GM11168 (cell line): ENCODE data around the gene ENTREP3.
"Not testable (repeated sequence)": the region's sequence is repeated elsewhere in the genome, so short reads cannot be mapped to it uniquely, and the experiment has no call there.

ENCODE experiments used
- in situ Hi-C: fragments of 300-500 bp; cut with MboI; formaldehyde crosslinking; loops from one replicate; pipeline ENCODE4 v1.12.0; 2022; ENCODE audit warnings: low sequenced_read_pairs; ENCODE audit not compliant: unreplicated experiment

ENTREP3 gene

GRCh38 chr1:155255243-155256007 is at the start of gene ENTREP3:
Gene ENTREP3, minus strand, starts transcription at chr1:155255483. Its CDS starts 606 bp downstream, at chr1:155254877.
- in situ Hi-C loops = no loop called here

- in situ Hi-C loops = no loop called here
These were observed 49.3 kb upstream of the ENTREP3 start for GRCh38 chr1:155304558-155305063.

- in situ Hi-C loops = no loop called here
These were observed 46.1 kb upstream of the ENTREP3 start, which contains the start of gene PKLR for GRCh38 chr1:155301342-155301841. Gene PKLR, minus strand, starts transcription at chr1:155301438. Its CDS starts 43 bp downstream, at chr1:155301395.

- in situ Hi-C loops = no loop called here
These were observed 45.5 kb upstream of the ENTREP3 start for GRCh38 chr1:155300553-155301329.

GRCh38 chr1:155300024-155300423 is 44.7 kb upstream of the ENTREP3 start:
- in situ Hi-C loops = no loop called here

- in situ Hi-C loops = no loop called here
These were observed 42.1 kb upstream of the ENTREP3 start for GRCh38 chr1:155297384-155297783.

GRCh38 chr1:155296661-155297060 is 41.4 kb upstream of the ENTREP3 start:
- in situ Hi-C loops = no loop called here

- in situ Hi-C loops = no loop called here
These were observed 40.6 kb upstream of the ENTREP3 start for GRCh38 chr1:155295942-155296267.

- in situ Hi-C loops = no loop called here
These were observed 40.1 kb upstream of the ENTREP3 start for GRCh38 chr1:155295183-155295941.

GRCh38 chr1:155294520-155295182 is 39.4 kb upstream of the ENTREP3 start:
- in situ Hi-C loops = no loop called here

- in situ Hi-C loops = no loop called here
These were observed 37.9 kb upstream of the ENTREP3 start for GRCh38 chr1:155293086-155293749.

GRCh38 chr1:155291006-155291405 is 35.7 kb upstream of the ENTREP3 start:
- in situ Hi-C loops = not testable (repeated sequence)

GRCh38 chr1:155287987-155288543 is 32.8 kb upstream of the ENTREP3 start:
- in situ Hi-C loops = no loop called here

GRCh38 chr1:155286544-155286943 is 31.3 kb upstream of the ENTREP3 start:
- in situ Hi-C loops = no loop called here

- in situ Hi-C loops = no loop called here
These were observed 30.4 kb upstream of the ENTREP3 start for GRCh38 chr1:155285631-155286044.

- in situ Hi-C loops = no loop called here
These were observed 29.8 kb upstream of the ENTREP3 start for GRCh38 chr1:155285063-155285462.

- in situ Hi-C loops = no loop called here
These were observed 29.2 kb upstream of the ENTREP3 start for GRCh38 chr1:155284476-155284875.

- in situ Hi-C loops = no loop called here
These were observed 27.3 kb upstream of the ENTREP3 start for GRCh38 chr1:155282488-155283091.

- in situ Hi-C loops = loop anchor here (5.0 kb wide), 1 partner anchor 33 kb away; no protein-coding TSS in a partner anchor
These were observed 24.0 kb upstream of the ENTREP3 start for GRCh38 chr1:155279268-155279667.
